ENCODE measurements around the gene FBXL20.

Gene FBXL20

GRCh38 chr17:39401412-39402243 is at the start of gene FBXL20:
TSS of gene FBXL20 (minus strand) at chr17:39401626. CDS start at chr17:39401402, 224 bp downstream.
- no peaks in the 10 kb centered on the region for H4K20me1 ChIP-seq (ENCODE audit: insufficient read depth, low read length)
- H3K27ac ChIP-seq (ENCODE audit: low read depth, low read length, poor library complexity, severe bottlenecking), result peak within 1 kb of the TSS; percentile 38
- no peaks in the 10 kb centered on the region for H3K9me2 ChIP-seq (ENCODE audit: low read depth, low read length)
- H3K9ac ChIP-seq (ENCODE audit: low read length), result peak within 1 kb of the TSS; percentile 63
- TF ChIP-seq CTCF (IDR thresholded peaks at IDR 0.05; ENCODE audit: low read length) (no peak), EZH2 (IDR thresholded peaks at IDR 0.05; ENCODE audit: borderline replicate concordance, low read length) (no peak)
- H3K36me3 ChIP-seq (ENCODE audit: insufficient read depth, low read length), result peaks cover 13% of the 10 kb centered on the region; the same call in 1 of the 2 replicates
- no peaks in the 10 kb centered on the region for H3K27me3 ChIP-seq (ENCODE audit: insufficient read depth, low read length)
- peaks cover 17% of the 10 kb centered on the region; the same call in 1 of the 2 replicates for H3K79me2 ChIP-seq (ENCODE audit: insufficient read depth, low read length)
- H3K4me3 ChIP-seq (ENCODE audit: low read depth, low read length, poor library complexity, severe bottlenecking), result peak within 1 kb of the TSS; percentile 73
- H3K4me1 ChIP-seq (ENCODE audit: insufficient read depth, low read length, severe bottlenecking), result peaks cover 18% of the 10 kb centered on the region
- no peaks in the 10 kb centered on the region for H3K9me3 ChIP-seq (ENCODE audit: low read length)
- H3F3A ChIP-seq (ENCODE audit: insufficient read depth, low read length), result 0 out of 2 replicates have a peak, but pooled peaks cover 3% of the 10 kb centered on the region
- 0 out of 2 replicates have a peak within 1 kb of the TSS, but pooled peaks have one; percentile 3 for H2AFZ ChIP-seq (ENCODE audit: low read length)
- H3K4me2 ChIP-seq (ENCODE audit: low read length), result peak within 1 kb of the TSS; percentile 75

- TF ChIP-seq CTCF (IDR thresholded peaks at IDR 0.05; ENCODE audit: low read length) (no peak), EZH2 (IDR thresholded peaks at IDR 0.05; ENCODE audit: borderline replicate concordance, low read length) (no peak)
- H3K27me3 ChIP-seq (ENCODE audit: insufficient read depth, low read length), result no peaks in the 10 kb centered on the region
- no peaks in the 10 kb centered on the region for H3K9me3 ChIP-seq (ENCODE audit: low read length)
- H3K4me2 ChIP-seq (ENCODE audit: low read length), result peak within 1 kb of the TSS; percentile 91
- H3K27ac ChIP-seq (ENCODE audit: low read depth, low read length, poor library complexity, severe bottlenecking), result peak within 1 kb of the TSS; percentile 58
- H3K79me2 ChIP-seq (ENCODE audit: insufficient read depth, low read length), result peaks cover 24% of the 10 kb centered on the region
- H2AFZ ChIP-seq (ENCODE audit: low read length), result no peak within 1 kb of the TSS
- peak within 1 kb of the TSS; percentile 95 for H3K9ac ChIP-seq (ENCODE audit: low read length)
- peak within 1 kb of the TSS; percentile 89 for H3K4me3 ChIP-seq (ENCODE audit: low read depth, low read length, poor library complexity, severe bottlenecking)
- peaks cover 15% of the 10 kb centered on the region for H3K36me3 ChIP-seq (ENCODE audit: insufficient read depth, low read length)
- H3F3A ChIP-seq (ENCODE audit: insufficient read depth, low read length), result no peaks in the 10 kb centered on the region
- peaks cover 31% of the 10 kb centered on the region for H3K4me1 ChIP-seq (ENCODE audit: insufficient read depth, low read length, severe bottlenecking)
- no peaks in the 10 kb centered on the region for H3K9me2 ChIP-seq (ENCODE audit: low read depth, low read length)
- H4K20me1 ChIP-seq (ENCODE audit: insufficient read depth, low read length), result no peaks in the 10 kb centered on the region
These were observed 49.6 kb upstream of the FBXL20 start, which contains the start of gene MED1 for GRCh38 chr17:39450847-39451581. TSS of gene MED1 (minus strand) at chr17:39451263. CDS start at chr17:39451062, 201 bp downstream.

GRCh38 chr17:39450051-39450450 is 48.6 kb upstream of the FBXL20 start:
- H3K27ac ChIP-seq (ENCODE audit: low read depth, low read length, poor library complexity, severe bottlenecking), result peak overlapping the region; percentile 58
- H3K4me1 ChIP-seq (ENCODE audit: insufficient read depth, low read length, severe bottlenecking), result peaks cover 31% of the 10 kb centered on the region
- no peaks in the 10 kb centered on the region for H3K9me2 ChIP-seq (ENCODE audit: low read depth, low read length)
- H3K36me3 ChIP-seq (ENCODE audit: insufficient read depth, low read length), result peaks cover 25% of the 10 kb centered on the region
- peak overlapping the region; percentile 91 for H3K4me2 ChIP-seq (ENCODE audit: low read length)
- H3K9me3 ChIP-seq (ENCODE audit: low read length), result no peaks in the 10 kb centered on the region
- H3F3A ChIP-seq (ENCODE audit: insufficient read depth, low read length), result no peaks in the 10 kb centered on the region
- peaks cover 24% of the 10 kb centered on the region for H3K79me2 ChIP-seq (ENCODE audit: insufficient read depth, low read length)
- H3K27me3 ChIP-seq (ENCODE audit: insufficient read depth, low read length), result no peaks in the 10 kb centered on the region
- H2AFZ ChIP-seq (ENCODE audit: low read length), result no peak overlapping the region
- no peaks in the 10 kb centered on the region for H4K20me1 ChIP-seq (ENCODE audit: insufficient read depth, low read length)
- peak overlapping the region; percentile 95 for H3K9ac ChIP-seq (ENCODE audit: low read length)
- H3K4me3 ChIP-seq (ENCODE audit: low read depth, low read length, poor library complexity, severe bottlenecking), result peak overlapping the region; percentile 89
- TF ChIP-seq EZH2 (IDR thresholded peaks at IDR 0.05; ENCODE audit: borderline replicate concordance, low read length) (no peak), CTCF (IDR thresholded peaks at IDR 0.05; ENCODE audit: low read length) (no peak)

Data from OCI-LY1 (cell line).